A549 (cell line): ENCODE measurements around the gene FNDC3A.

Experiments
- CTCF ChIP-seq: fragments of >200 bp; sonication (Bioruptor Twin); formaldehyde crosslinking; IDR thresholded peaks from 3 replicates; pipeline ENCODE4 v1.5.1; 2016
- EP300 ChIP-seq, 2 experiments: fragments of >200 bp; sonication (Bioruptor Twin); formaldehyde crosslinking; IDR thresholded peaks; 2 replicates in 1 of 2; 3 replicates in 1 of 2; pipeline ENCODE4 v1.6.1; 2016 to 2017
- JUN ChIP-seq, 2 experiments: fragments of >200 bp; sonication (Bioruptor Twin); formaldehyde crosslinking; IDR thresholded peaks; 2 replicates in 1 of 2; 3 replicates in 1 of 2; pipeline ENCODE4 v1.6.1; 2016 to 2017
- MAFK ChIP-seq: fragments of 450-650 bp; IDR thresholded peaks from 2 replicates; pipeline ENCODE4 v1.6.1; 2014; ENCODE audit not compliant: partially characterized antibody
- NR3C1 ChIP-seq: fragments of >200 bp; sonication (Bioruptor Twin); formaldehyde crosslinking; IDR thresholded peaks from 3 replicates; pipeline ENCODE4 v1.6.1; 2017
- PHF8 ChIP-seq: fragments of 200-600 bp; sonication (generic); IDR thresholded peaks from 2 replicates; pipeline ENCODE4 v1.6.1; 2016; ENCODE audit warnings: low read depth, mild to moderate bottlenecking, antibody characterized with exemption, moderate library complexity, borderline replicate concordance
- POLR2A ChIP-seq: IDR thresholded peaks from 2 replicates; pipeline ENCODE4 v1.6.1; 2012; ENCODE audit warnings: mild to moderate bottlenecking, low read length
- POLR2AphosphoS2 ChIP-seq: conservative IDR thresholded peaks from 2 replicates; pipeline ENCODE4 v1.6.1; 2012; ENCODE audit warnings: low read length, improper control_type of control experiment, inconsistent platforms
- TF ChIP-seq, protein P1 (sequence below): fragments of >200 bp; sonication (Bioruptor Twin); formaldehyde crosslinking; IDR thresholded peaks from 3 replicates; pipeline ENCODE4 v1.6.1; 2016
- TF ChIP-seq, protein P2 (sequence below): fragments of 150-350 bp; IDR thresholded peaks from 2 replicates; pipeline ENCODE4 v1.6.1; 2014; ENCODE audit warnings: low read depth, mild to moderate bottlenecking, low read length

DNA sequence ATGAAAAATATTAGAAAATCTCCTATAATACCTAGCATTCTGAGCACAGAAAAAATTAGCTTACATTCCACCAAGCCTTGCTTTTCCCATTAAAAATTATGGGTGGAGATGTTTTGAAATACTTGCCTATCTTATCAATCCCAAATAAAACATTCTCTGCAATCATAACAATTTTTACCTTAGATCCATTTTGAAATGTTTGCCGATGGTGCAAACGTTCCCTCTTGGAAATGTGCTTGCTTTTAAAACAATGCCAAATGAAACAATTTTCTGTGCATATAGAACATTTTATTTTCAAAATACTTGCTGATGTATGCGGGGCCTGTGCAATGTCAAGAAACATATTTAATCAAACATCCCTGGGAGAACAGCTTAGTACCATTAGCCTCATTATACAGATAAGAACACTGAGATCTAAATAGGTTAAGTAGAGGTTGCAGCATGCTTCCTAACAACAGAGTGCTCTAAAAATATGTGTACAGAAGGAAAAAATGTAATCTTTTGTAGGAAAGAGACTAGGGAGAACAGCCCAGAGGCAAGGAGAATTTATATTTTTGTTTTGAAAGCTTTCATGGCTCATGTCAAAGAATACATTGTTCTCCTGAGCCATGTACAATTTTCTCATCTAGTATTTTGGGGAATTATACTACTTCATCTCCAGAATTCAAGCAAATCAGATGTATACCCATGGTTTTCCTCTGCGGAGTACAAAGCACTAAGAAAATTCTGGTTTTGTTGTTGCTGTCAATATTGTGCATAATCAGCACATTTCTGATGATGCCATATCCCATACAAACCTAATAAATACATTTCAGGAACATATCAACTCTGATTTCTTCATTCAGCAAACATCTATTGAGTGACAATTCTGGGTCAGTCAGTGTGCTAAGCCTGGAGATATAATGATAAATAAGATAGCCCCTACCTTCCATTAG is 25.9 kb upstream of the FNDC3A start:
- TF ChIP-seq PHF8 (no peak), NR3C1 (no peak), CTCF (no peak), JUN (IDR thresholded peaks at IDR 0.05) (no peak), POLR2A (no peak), POLR2AphosphoS2 (no peak), MAFK (peak; percentile 93), EP300 (IDR thresholded peaks at IDR 0.05) (no peak)
- TF ChIP-seq, protein P1, sequence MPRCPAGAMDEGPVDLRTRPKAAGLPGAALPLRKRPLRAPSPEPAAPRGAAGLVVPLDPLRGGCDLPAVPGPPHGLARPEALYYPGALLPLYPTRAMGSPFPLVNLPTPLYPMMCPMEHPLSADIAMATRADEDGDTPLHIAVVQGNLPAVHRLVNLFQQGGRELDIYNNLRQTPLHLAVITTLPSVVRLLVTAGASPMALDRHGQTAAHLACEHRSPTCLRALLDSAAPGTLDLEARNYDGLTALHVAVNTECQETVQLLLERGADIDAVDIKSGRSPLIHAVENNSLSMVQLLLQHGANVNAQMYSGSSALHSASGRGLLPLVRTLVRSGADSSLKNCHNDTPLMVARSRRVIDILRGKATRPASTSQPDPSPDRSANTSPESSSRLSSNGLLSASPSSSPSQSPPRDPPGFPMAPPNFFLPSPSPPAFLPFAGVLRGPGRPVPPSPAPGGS: no peak
- TF ChIP-seq, protein P2, sequence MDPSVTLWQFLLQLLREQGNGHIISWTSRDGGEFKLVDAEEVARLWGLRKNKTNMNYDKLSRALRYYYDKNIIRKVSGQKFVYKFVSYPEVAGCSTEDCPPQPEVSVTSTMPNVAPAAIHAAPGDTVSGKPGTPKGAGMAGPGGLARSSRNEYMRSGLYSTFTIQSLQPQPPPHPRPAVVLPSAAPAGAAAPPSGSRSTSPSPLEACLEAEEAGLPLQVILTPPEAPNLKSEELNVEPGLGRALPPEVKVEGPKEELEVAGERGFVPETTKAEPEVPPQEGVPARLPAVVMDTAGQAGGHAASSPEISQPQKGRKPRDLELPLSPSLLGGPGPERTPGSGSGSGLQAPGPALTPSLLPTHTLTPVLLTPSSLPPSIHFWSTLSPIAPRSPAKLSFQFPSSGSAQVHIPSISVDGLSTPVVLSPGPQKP: no peak
